ENCODE data around the gene BDKRB1. TPM values are rescaled to one million over a fixed set of nuclear protein-coding genes. Genes with fewer than 3 reads are reported as not detected.

BDKRB1 gene
- total and polyA plus RNA-seq, 10 donors = 0.22 TPM; not detected in 9

DNA sequence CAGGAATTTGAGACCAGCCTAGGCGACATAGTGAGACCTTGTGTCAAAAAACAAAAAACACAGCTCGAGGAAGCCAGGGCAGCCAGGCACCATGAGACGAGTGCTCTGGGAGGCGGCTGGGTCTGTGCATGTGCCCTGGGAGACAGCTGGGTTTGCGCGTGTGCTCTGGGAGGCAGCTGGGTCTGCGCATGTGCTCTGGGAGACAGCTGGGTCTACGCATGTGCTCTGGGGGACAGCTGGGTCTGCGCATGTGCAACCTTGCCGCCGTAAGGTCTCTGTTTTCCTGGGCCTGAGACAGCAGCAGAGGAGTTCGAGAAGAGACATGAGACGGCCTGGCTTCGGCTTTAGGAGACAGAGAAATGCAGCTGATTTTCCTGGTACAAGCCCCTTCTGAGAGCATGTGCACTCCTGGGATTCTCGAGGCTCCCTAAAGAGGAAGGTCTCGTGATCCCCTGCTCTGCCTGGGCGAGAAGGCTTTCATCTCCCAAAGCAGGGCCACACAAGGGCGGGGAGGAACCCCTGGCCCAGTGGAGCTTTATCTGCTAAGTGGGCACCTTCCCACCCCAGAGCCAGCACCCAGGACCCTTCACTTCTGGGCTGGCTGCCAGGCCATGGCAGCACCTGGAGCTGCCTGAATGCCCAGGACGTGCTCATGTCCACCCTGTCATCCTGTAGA is 3.5 kb upstream of the BDKRB1 start:
- Histone ChIP-seq H3K4me1 (no peaks in the 10 kb centered on the region), H3K4me3 (no peak overlapping the region), H3K9me3 (no peaks in the 10 kb centered on the region), H3K27me3 (replicated peaks in 1 of 7) (peaks cover 0 to 55% (median 0%) of the 10 kb centered on the region in 7 donors), H3K27ac (peak overlapping the region in 1 of 8 donors; percentile 27), H3K36me3 (no peaks in the 10 kb centered on the region)
- intact Hi-C loops (cut with DNase I; ENCODE audit: low total_unique reads) = no loop called here
- DNase-seq = no peak
- WGBS, 5 donors = 82 to 92% (median 90%) methylated on average over 15 to 19 of the region's 19 CpGs
- no peak for TF ChIP-seq POLR2AphosphoS5 (IDR thresholded peaks at IDR 0.05)
- no peak for TF ChIP-seq CTCF (IDR thresholded peaks at IDR 0.05 in 8 of 11, conservative IDR thresholded peaks at IDR 0.05 in 3 of 11)
- TF ChIP-seq POLR2A (IDR thresholded peaks at IDR 0.05) = no peak

DNA sequence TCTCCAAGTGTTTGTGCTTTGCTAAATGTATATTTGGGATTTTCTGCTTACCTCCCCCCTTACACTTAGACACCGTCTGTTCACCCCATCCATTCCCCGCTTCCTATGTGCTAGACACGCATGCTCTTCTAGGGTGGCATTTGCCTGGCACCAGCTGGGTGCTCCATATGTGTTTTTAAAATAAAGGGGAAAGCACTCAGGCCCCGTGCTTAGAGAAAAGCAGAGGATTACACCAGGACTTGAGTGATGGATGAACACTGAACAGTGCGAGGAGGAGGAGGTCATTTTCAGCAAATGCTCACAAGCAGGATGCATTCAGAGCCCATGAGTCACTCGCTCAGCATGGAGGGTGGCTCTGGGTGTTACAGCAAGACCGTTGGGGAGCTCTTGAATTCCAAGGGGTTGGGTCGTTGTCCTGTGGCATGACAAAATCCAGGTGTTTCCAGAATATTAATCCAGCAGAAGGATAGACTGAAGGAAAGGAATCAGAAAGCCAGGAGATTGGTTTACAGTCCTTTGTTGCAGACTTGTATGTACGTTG is 2.9 kb upstream of the BDKRB1 start:
- Histone ChIP-seq H3K4me1 (no peaks in the 10 kb centered on the region), H3K4me3 (no peak overlapping the region)

GRCh38 chr14:96254687-96255086 is 1.3 kb upstream of the BDKRB1 start:
- Histone ChIP-seq H3K27ac (no peak overlapping the region), H3K4me3 (no peak overlapping the region), H3K36me3 (no peaks in the 10 kb centered on the region), H3K4me1 (no peaks in the 10 kb centered on the region), H3K9me3 (no peaks in the 10 kb centered on the region), H3K27me3 (replicated peaks in 1 of 7) (peaks cover 0 to 54% (median 0%) of the 10 kb centered on the region in 7 donors)
- TF ChIP-seq POLR2AphosphoS5 (IDR thresholded peaks at IDR 0.05) = no peak
- TF ChIP-seq POLR2A (IDR thresholded peaks at IDR 0.05) = no peak
- no peak for TF ChIP-seq CTCF (IDR thresholded peaks at IDR 0.05 in 8 of 11, conservative IDR thresholded peaks at IDR 0.05 in 3 of 11)
- intact Hi-C loops (cut with DNase I; ENCODE audit: low total_unique reads) = no loop called here
- 76 to 87% (median 81%) methylated on average over 11 of the region's 11 CpGs for WGBS, 5 donors
- no peak for DNase-seq

More for the DNA sequence above, 2.9 kb upstream of the BDKRB1 start:
- intact Hi-C loops (cut with DNase I; ENCODE audit: low total_unique reads) = no loop called here
- H3K9me3 ChIP-seq = no peaks in the 10 kb centered on the region
- no peaks in the 10 kb centered on the region for H3K36me3 ChIP-seq
- H3K27ac ChIP-seq = peak overlapping the region in 1 of 8 donors; percentile 27
- H3K27me3 ChIP-seq (replicated peaks in 1 of 7) = peaks cover 0 to 54% (median 0%) of the 10 kb centered on the region in 7 donors
- TF ChIP-seq CTCF (IDR thresholded peaks at IDR 0.05 in 8 of 11, conservative IDR thresholded peaks at IDR 0.05 in 3 of 11) (no peak), POLR2AphosphoS5 (IDR thresholded peaks at IDR 0.05) (peak in 1 of 3 donors; percentile 15), POLR2A (IDR thresholded peaks at IDR 0.05) (no peak)
- WGBS, 5 donors = 69 to 81% (median 74%) methylated on average over 9 of the region's 9 CpGs
- no peak for DNase-seq

DNA sequence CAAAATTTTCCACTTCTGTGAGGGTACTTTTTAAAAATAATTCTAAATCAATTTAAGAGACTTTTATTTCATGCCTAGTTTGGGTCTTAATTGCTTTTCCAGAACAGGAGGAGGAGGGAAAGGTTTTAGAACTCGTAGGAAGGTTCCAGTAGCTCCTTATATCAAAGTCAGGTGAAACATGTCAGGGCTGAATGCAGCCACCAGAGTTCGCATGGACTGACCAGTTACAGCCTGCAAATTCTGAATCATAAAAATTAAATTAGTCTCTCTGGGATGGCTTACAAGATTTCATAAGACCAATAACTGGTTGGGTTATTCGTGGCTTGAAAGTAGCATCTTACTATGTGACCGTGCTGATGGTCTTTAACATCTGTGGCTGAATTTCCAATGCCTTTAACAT is 397 bp downstream of the BDKRB1 start:
- TF ChIP-seq POLR2A (IDR thresholded peaks at IDR 0.05) (no peak), CTCF (IDR thresholded peaks at IDR 0.05 in 8 of 11, conservative IDR thresholded peaks at IDR 0.05 in 3 of 11) (no peak)
- no peak for DNase-seq
- H3K27ac ChIP-seq = no peak overlapping the region
- H3K9me3 ChIP-seq = no peaks in the 10 kb centered on the region
- no peak overlapping the region for H3K4me3 ChIP-seq
- intact Hi-C loops (cut with DNase I; ENCODE audit: low total_unique reads) = no loop called here
- no peaks in the 10 kb centered on the region for H3K4me1 ChIP-seq
- peaks cover 0 to 59% (median 0%) of the 10 kb centered on the region in 7 donors for H3K27me3 ChIP-seq (replicated peaks in 1 of 7)
- no peaks in the 10 kb centered on the region for H3K36me3 ChIP-seq
- 80 to 88% (median 85%) methylated on average over 4 of the region's 4 CpGs for WGBS, 5 donors
